Chondrocyte (in vitro differentiated cells): ENCODE data around the gene ZNF831. TPM values are rescaled to one million over a fixed set of nuclear protein-coding genes. Genes with fewer than 3 reads are reported as not detected.

Experiments used
- DNase-seq: peaks from one replicate; pipeline ENCODE4 v3.0.0; 2021; ENCODE audit warnings: mixed read lengths, low spot score
- H3K27ac Mint-ChIP-seq: one replicate; pipeline ENCODE4 v1.8.0; 2021; ENCODE audit warnings: mild to moderate bottlenecking, moderate library complexity, mixed read lengths; ENCODE audit not compliant: unreplicated experiment
- H3K27me3 Mint-ChIP-seq: 2 replicates; pipeline ENCODE4 v1.8.0; 2021; ENCODE audit warnings: low read depth, mixed read lengths
- H3K36me3 Mint-ChIP-seq: 2 replicates; pipeline ENCODE4 v1.8.0; 2021; ENCODE audit warnings: low read depth, mixed read lengths
- H3K4me1 Mint-ChIP-seq: 2 replicates; pipeline ENCODE4 v1.8.0; 2021; ENCODE audit warnings: low read depth, mild to moderate bottlenecking, mixed read lengths
- H3K4me3 Mint-ChIP-seq: one replicate; pipeline ENCODE4 v1.8.0; 2021; ENCODE audit warnings: mild to moderate bottlenecking, moderate library complexity, mixed read lengths; ENCODE audit not compliant: unreplicated experiment
- H3K9me3 Mint-ChIP-seq: 2 replicates; pipeline ENCODE4 v1.8.0; 2021; ENCODE audit warnings: low read depth, mixed read lengths
- CTCF ChIP-seq: fragments of 200-600 bp; sonication (generic); IDR thresholded peaks from 2 replicates; pipeline ENCODE4 v1.5.0; 2021; ENCODE audit warnings: antibody characterized with exemption, mild to moderate bottlenecking, moderate library complexity
- total RNA-seq: library from RNA; stranded (reverse); gene quantifications from 3 replicates; pipeline ENCODE4 v1.2.1, GENCODE V29; 2021

The ZNF831 gene
- total RNA-seq, 1 donor from 2014 or later: not detected

- H3K36me3 Mint-ChIP-seq: peaks cover 1% of the 10 kb centered on the region
- peaks cover 5% of the 10 kb centered on the region for H3K9me3 Mint-ChIP-seq
- no peak overlapping the region for H3K27ac Mint-ChIP-seq
- no peak overlapping the region for H3K4me3 Mint-ChIP-seq
- no peak for DNase-seq
- no peaks in the 10 kb centered on the region for H3K4me1 Mint-ChIP-seq
- H3K27me3 Mint-ChIP-seq: peaks cover 29% of the 10 kb centered on the region
- no peak for TF ChIP-seq CTCF
Observed at GRCh38 chr20:59255256-59255655, 91.6 kb downstream of the ZNF831 start.

DNA sequence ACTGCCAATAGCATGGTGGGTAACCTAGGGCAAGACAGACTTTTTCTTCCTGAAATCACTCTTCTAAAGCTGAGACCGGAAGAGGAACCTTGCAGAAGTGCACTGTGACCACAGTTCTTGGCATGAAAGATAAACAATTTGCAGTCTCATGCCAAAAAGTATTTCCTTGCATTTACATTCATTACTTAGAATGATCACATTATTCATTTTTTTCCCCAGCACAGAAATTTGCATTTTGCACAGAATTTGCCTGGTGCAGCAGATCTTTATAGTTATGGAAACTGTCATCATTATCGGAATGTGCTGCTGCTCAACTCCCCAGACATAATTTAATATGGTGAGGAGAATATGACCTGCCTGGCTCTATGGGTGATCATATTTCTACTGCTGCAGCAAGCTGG lies 94.6 kb downstream of the ZNF831 start:
- Mint-ChIP-seq H3K9me3 (no peaks in the 10 kb centered on the region), H3K4me1 (no peaks in the 10 kb centered on the region), H3K27me3 (peaks cover 26% of the 10 kb centered on the region), H3K36me3 (no peaks in the 10 kb centered on the region), H3K4me3 (no peak overlapping the region), H3K27ac (no peak overlapping the region)
- DNase-seq: no peak
- TF ChIP-seq CTCF: no peak

DNA sequence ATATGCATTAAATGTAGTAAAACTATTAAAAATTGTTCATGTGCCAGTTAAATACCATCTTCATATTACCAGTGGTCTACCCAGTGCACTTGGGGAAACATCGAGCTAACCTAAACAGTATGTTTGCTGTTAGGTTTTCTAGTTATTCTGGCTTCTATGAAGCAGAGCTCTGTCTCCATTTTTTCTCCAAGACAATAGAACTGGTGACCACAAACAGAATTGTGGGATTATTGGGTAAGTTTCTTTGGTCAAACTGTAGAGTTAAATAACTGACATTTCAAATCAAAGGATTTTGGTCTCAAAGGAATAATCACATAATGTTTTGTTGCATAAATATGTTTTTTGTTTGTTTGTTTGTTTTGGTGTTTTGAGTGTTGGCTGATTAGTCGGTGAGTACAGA lies 96.3 kb downstream of the ZNF831 start:
- H3K36me3 Mint-ChIP-seq: no peaks in the 10 kb centered on the region
- no peak overlapping the region for H3K27ac Mint-ChIP-seq
- H3K9me3 Mint-ChIP-seq: no peaks in the 10 kb centered on the region
- no peaks in the 10 kb centered on the region for H3K4me1 Mint-ChIP-seq
- peaks cover 27% of the 10 kb centered on the region for H3K27me3 Mint-ChIP-seq
- no peak for TF ChIP-seq CTCF
- H3K4me3 Mint-ChIP-seq: no peak overlapping the region
- no peak for DNase-seq

- no peaks in the 10 kb centered on the region for H3K4me1 Mint-ChIP-seq
- H3K27me3 Mint-ChIP-seq: peaks cover 50% of the 10 kb centered on the region
- H3K9me3 Mint-ChIP-seq: no peaks in the 10 kb centered on the region
- DNase-seq: no peak
- H3K4me3 Mint-ChIP-seq: no peak overlapping the region
- TF ChIP-seq CTCF: no peak
- no peaks in the 10 kb centered on the region for H3K36me3 Mint-ChIP-seq
- H3K27ac Mint-ChIP-seq: no peak overlapping the region
Observed at GRCh38 chr20:59265298-59265697, 101.7 kb downstream of the ZNF831 start.

DNA sequence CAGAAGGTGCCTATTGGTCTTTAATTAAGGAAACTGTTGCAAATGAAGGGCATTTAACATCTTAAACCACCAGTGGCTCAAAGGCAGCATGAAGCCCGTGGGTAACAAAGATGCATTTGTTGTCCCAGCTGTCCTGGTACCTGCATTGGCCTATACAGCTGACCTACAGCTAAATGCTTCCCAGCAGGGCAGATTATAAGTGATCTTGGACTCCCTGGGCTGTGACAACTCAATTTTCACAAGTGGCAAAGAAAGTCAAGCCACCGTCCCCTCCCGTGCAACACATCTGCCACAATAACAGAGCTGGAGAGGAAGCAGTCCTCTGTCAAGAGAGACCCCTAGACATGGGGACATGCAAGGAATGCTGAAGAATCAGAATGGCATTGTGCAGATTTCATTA lies 105.2 kb downstream of the ZNF831 start:
- Mint-ChIP-seq H3K27me3 (peaks cover 38% of the 10 kb centered on the region), H3K4me3 (no peak overlapping the region), H3K36me3 (no peaks in the 10 kb centered on the region), H3K4me1 (no peaks in the 10 kb centered on the region), H3K27ac (no peak overlapping the region), H3K9me3 (no peaks in the 10 kb centered on the region)
- no peak for TF ChIP-seq CTCF
- no peak for DNase-seq
